SU-DHL-6 (cell line): ENCODE measurements around the gene SKOR1.

Source experiments
- EZH2phosphoT487 ChIP-seq: fragments of 200-600 bp; sonication (generic), shearing (Covaris generic); conservative IDR thresholded peaks from 2 replicates; pipeline ENCODE4 v1.6.1; 2018; ENCODE audit warnings: mild to moderate bottlenecking, antibody characterized with exemption, low read length, moderate library complexity, mixed read lengths
- TF ChIP-seq, protein P1 (sequence below): fragments of 200-600 bp; sonication (generic); IDR thresholded peaks from one replicate; pipeline ENCODE4 v1.5.1; 2017; ENCODE audit warnings: antibody characterized with exemption, mild to moderate bottlenecking, low read length, moderate library complexity; ENCODE audit not compliant: insufficient read depth, poor library complexity, severe bottlenecking

DNA sequence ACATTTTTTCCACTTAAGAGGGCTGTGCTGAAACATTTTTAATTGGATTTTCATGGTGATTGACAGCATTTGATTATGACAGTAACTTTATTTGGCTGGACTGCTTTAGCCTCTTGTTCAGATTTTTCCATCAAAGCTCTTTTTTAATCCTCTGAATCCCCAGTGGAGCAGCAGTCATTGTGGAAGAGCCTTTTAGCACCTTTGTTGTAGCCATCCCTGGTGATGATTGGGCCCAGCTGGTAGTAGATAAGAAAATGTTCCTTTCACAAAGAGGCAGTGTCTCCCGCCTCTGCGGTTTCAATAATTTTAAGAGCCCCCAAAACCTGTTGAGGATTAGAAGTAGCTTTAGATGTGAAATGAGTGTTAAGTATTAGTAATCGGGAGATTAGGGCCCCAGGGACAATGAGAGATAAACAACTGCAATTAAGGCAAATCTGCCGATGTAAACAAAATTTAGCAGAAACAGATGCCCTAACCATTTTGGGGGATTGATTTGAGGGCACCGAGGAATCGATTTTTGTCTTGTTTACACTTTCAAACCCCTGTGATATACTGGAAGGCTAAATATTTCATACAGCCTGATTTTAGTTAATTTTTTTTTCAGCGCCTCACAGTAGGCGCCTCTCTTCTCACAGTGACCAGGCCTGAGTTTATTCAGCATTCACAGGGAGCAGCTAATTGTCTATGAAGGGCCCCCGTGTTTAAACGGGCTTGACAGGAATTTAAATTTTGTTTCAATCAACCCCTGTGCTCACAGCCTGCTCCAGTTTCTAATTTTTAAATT lies 43.2 kb upstream of the SKOR1 start:
- TF ChIP-seq, protein P1, sequence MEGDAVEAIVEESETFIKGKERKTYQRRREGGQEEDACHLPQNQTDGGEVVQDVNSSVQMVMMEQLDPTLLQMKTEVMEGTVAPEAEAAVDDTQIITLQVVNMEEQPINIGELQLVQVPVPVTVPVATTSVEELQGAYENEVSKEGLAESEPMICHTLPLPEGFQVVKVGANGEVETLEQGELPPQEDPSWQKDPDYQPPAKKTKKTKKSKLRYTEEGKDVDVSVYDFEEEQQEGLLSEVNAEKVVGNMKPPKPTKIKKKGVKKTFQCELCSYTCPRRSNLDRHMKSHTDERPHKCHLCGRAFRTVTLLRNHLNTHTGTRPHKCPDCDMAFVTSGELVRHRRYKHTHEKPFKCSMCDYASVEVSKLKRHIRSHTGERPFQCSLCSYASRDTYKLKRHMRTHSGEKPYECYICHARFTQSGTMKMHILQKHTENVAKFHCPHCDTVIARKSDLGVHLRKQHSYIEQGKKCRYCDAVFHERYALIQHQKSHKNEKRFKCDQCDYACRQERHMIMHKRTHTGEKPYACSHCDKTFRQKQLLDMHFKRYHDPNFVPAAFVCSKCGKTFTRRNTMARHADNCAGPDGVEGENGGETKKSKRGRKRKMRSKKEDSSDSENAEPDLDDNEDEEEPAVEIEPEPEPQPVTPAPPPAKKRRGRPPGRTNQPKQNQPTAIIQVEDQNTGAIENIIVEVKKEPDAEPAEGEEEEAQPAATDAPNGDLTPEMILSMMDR: no peak
- TF ChIP-seq EZH2phosphoT487: no peak
